GM12892 (cell line): ENCODE measurements around the gene CPNE7.
"Not testable (repeated sequence)": the region's sequence is repeated elsewhere in the genome, so short reads cannot be mapped to it uniquely, and the experiment has no call there.

Experiments used
- DNase-seq: peaks from one replicate; pipeline ENCODE4 v3.0.0; 2011; ENCODE audit not compliant: insufficient read length
- FAIRE-seq: peaks from 2 replicates; lab custom pipeline; 2011; peaks lifted over from hg19 to GRCh38; lab: Jason Lieb, UNC
- POLR2A ChIP-seq: IDR thresholded peaks from 2 replicates; pipeline ENCODE4 v1.6.1; 2011; ENCODE audit warnings: low read depth, low read length, control low read depth
- POLR2AphosphoS5 ChIP-seq: IDR thresholded peaks from 2 replicates; pipeline ENCODE4 v1.6.1; 2011; ENCODE audit warnings: low read depth, low read length, control low read depth
- TAF1 ChIP-seq: IDR thresholded peaks from 2 replicates; pipeline ENCODE4 v1.6.1; 2011; ENCODE audit warnings: low read depth, mild to moderate bottlenecking, control low read depth, low read length, borderline replicate concordance

CPNE7 gene

DNA sequence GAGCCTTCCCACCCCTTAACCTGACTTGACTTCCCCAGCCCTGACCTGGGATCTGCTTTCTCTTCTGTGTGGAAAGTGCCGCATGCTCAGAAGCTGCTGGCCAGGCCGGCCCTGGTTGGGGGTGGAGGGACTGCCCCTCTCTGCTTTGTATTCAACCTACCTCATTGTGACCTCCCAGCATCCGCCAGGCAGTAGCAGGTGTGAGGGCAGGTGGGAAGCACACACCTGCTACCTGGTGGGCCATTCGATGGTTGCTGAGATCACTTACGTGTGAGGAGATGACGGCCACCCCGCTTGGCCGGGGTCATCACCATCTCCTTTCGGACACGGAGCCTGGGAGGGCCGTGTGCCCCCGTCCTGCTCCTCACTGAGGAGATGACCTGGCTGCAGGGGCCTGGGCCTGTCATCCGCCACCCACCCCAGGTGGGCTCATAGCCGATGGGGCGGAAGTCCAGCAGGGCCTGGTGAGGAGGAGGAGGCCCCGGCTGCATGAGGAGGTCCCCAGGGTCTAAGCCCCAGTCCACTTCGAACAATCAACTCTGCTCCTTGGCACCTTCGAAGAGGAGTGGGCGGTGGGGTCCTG, 7.1 kb downstream of the CPNE7 start:
- TF ChIP-seq POLR2AphosphoS5, result no peak
- no peak for TF ChIP-seq POLR2A
- TF ChIP-seq TAF1, result no peak
- DNase-seq, result no peak
- FAIRE-seq, result no peak

- no peak for TF ChIP-seq POLR2A
- DNase-seq, result no peak
- FAIRE-seq, result no peak
Observed at GRCh38 chr16:89583197-89583894, 7.8 kb downstream of the CPNE7 start.

- TF ChIP-seq POLR2AphosphoS5 (no peak), TAF1 (no peak), POLR2A (no peak)
- DNase-seq (no peak), FAIRE-seq (no peak)
Observed at GRCh38 chr16:89583895-89584644, 8.5 kb downstream of the CPNE7 start.

GRCh38 chr16:89584768-89585549, 9.4 kb downstream of the CPNE7 start:
- DNase-seq, result no peak
- FAIRE-seq, result no peak
- no peak for TF ChIP-seq POLR2AphosphoS5

GRCh38 chr16:89586218-89586617, 10.7 kb downstream of the CPNE7 start:
- DNase-seq (no peak), FAIRE-seq (no peak)
- TF ChIP-seq TAF1 (no peak), POLR2AphosphoS5 (no peak), POLR2A (no peak)

- TF ChIP-seq POLR2A (no peak), POLR2AphosphoS5 (no peak), TAF1 (no peak)
- DNase-seq (no peak), FAIRE-seq (no peak)
Observed at GRCh38 chr16:89586853-89587252, 11.3 kb downstream of the CPNE7 start.

- not testable (repeated sequence) for FAIRE-seq, DNase-seq
Observed at GRCh38 chr16:89587676-89588075, 12.1 kb downstream of the CPNE7 start.

DNA sequence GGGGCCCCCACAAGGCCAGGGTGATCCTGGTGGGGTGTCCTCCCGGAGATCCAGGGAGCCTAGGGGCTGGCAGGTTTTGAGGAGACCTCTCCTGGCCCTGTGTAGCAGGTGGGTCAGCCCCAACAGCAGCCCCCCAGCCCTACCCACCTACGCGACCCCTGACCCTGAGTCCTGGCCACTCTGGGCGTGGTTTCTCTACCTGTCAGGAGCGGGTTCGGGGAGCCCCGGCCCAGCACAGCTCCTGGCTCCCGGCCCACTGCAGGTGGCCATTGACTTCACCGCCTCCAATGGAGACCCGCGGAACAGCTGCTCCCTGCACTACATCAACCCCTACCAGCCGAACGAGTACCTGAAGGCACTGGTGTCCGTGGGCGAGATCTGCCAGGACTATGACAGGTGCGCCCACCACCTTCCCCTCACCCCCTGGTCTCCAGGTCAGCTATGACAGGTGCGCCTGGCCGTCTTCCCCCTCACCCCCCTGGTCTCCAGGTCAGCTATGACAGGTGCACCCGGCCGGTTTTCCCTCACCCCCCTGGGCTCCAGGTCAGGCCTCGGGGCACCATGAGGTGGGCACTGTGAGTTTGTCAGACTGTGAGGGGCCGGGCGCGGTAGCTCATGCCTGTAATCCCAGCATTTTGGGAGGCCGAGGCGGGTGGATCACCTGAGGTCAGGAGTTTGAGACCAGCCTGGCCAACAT, 13.0 kb downstream of the CPNE7 start:
- TF ChIP-seq POLR2AphosphoS5 (no peak), POLR2A (no peak), TAF1 (no peak)
- no peak for FAIRE-seq

GRCh38 chr16:89589241-89589926, 13.8 kb downstream of the CPNE7 start:
- DNase-seq, result no peak
- FAIRE-seq, result no peak
- TF ChIP-seq POLR2A (no peak), TAF1 (no peak), POLR2AphosphoS5 (no peak)

More for the DNA sequence above, 13.0 kb downstream of the CPNE7 start:
- no peak for DNase-seq

DNA sequence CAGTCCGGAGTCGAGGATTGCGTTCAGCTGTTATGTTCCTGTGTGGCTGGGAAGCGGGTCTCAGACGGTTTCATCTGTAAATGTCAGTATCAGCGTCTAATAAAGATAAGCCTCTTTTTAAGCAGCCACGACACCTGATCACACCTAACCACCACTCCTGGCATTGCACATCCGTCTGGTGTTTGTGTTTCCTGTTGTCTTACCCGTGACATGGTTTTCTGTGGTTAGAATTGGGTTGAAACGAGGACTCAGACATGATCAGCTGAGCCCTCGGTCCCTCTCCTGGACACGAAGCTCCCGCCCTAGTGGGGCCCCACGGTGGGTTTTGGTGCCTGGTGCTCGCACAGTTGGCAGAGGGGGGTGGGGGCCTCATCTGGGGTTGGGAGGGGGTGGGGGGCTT, 18.3 kb downstream of the CPNE7 start:
- no peak for TF ChIP-seq TAF1
- TF ChIP-seq POLR2A, result no peak
- no peak for TF ChIP-seq POLR2AphosphoS5
- no peak for FAIRE-seq
- DNase-seq, result no peak
